ENCODE results near the gene ATF6. TPM values are rescaled to one million over a fixed set of nuclear protein-coding genes. Genes with fewer than 3 reads are reported as not detected.

ATF6 gene
- total and polyA plus RNA-seq, 4 experiments from 2014 or later: 14.3 to 22.7 (median 22.3) TPM

DNA sequence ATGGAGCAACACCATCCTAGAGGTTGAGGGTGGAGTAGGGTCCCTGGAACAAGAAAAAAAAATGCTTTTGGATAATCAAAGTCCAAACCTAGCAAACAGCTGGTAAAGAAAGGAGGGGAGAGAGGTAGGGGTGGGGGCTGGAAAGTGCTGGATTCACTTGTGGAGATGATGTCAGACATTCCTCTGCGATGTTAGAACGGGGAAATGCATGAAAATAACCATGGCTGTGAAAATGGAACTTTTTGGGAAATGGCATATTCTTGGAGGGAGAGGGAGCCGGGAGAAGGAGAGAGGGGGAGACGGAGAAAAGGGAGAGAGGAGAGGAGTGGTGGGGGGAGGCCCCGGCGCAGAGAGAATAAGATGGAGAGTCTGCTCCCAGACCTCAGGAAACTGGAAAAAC lies 203.9 kb downstream of the ATF6 start:
- POLR2A ChIA-PET (ENCODE audit: partially characterized antibody): no interaction called here

GRCh38 chr1:161970633-161971032 lies 204.5 kb downstream of the ATF6 start:
- POLR2A ChIA-PET (ENCODE audit: partially characterized antibody): no interaction called here
- DNase-seq: no peak
- H3K27me3 ChIP-seq (ENCODE audit: insufficient read depth, low read length): no peaks in the 10 kb centered on the region
- no peaks in the 10 kb centered on the region for H3K27me3 Mint-ChIP-seq
- H3K4me1 ChIP-seq (ENCODE audit: insufficient read depth, low read length): no peaks in the 10 kb centered on the region
- H3K27ac ChIP-seq (ENCODE audit: low read depth, low read length): no peak overlapping the region
- intact Hi-C loops (cut with micrococcal nuclease): no loop called here
- no peaks in the 10 kb centered on the region for H3K36me3 ChIP-seq (ENCODE audit: insufficient read depth, low read length)
- H3K9me3 ChIP-seq (ENCODE audit: control insufficient read depth in 1 of 2, low read length in 2 of 2): no peaks in the 10 kb centered on the region
- H3K9me3 Mint-ChIP-seq: no peaks in the 10 kb centered on the region
- H3K4me3 Mint-ChIP-seq: no peak overlapping the region
- H3K27ac Mint-ChIP-seq: peak overlapping the region in 1 of 7 donors; percentile 37
- H3K4me3 ChIP-seq (ENCODE audit: low read length in 2 of 2): no peak overlapping the region
- CTCF ChIA-PET (ENCODE audit: partially characterized antibody): no interaction called here
- peaks cover 0 to 6% (median 3%) of the 10 kb centered on the region in 4 donors for H3K4me1 Mint-ChIP-seq
- peaks cover 13 to 17% of the 10 kb centered on the region in 2 donors for H3K36me3 Mint-ChIP-seq

More for the DNA sequence above, 203.9 kb downstream of the ATF6 start:
- Histone ChIP-seq H3K9me3 (ENCODE audit: control insufficient read depth in 1 of 2, low read length in 2 of 2) (no peaks in the 10 kb centered on the region), H3K27me3 (ENCODE audit: insufficient read depth, low read length) (no peaks in the 10 kb centered on the region), H3K36me3 (ENCODE audit: insufficient read depth, low read length) (no peaks in the 10 kb centered on the region), H3K4me3 (ENCODE audit: low read length in 2 of 2) (no peak overlapping the region), H3K27ac (ENCODE audit: low read depth, low read length) (no peak overlapping the region), H3K4me1 (ENCODE audit: insufficient read depth, low read length) (no peaks in the 10 kb centered on the region)
- intact Hi-C loops (cut with micrococcal nuclease): no loop called here
- no peaks in the 10 kb centered on the region for H3K27me3 Mint-ChIP-seq
- H3K4me1 Mint-ChIP-seq: peaks cover 0 to 6% (median 3%) of the 10 kb centered on the region in 4 donors
- CTCF ChIA-PET (ENCODE audit: partially characterized antibody): no interaction called here
- no peak overlapping the region for H3K27ac Mint-ChIP-seq
- no peak for DNase-seq
- no peaks in the 10 kb centered on the region for H3K9me3 Mint-ChIP-seq
- H3K36me3 Mint-ChIP-seq: peaks cover 14 to 20% of the 10 kb centered on the region in 2 donors
- H3K4me3 Mint-ChIP-seq: no peak overlapping the region

DNA sequence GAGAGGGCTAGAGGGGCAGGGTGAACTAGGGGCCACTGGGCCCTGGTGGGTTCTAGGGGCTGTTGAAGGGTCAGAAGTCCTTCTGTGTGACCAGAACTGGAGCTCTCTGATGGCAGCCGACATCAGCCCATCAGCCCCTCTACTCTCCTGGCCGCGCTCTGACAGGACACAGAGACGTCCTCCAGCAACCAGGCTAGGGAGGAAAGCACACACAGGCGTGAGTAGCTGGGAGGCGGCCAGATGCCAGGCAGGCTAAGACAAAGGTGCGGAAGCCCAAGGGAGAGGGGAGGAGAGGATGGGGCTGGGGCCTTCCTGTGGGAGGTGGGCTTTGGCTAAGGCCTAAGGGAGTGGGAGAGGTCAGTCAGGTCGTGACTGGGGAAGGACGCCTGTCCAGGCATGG lies 206.7 kb downstream of the ATF6 start:
- DNase-seq: no peak
- POLR2A ChIA-PET (ENCODE audit: partially characterized antibody): interaction anchor here (0.9 kb wide), 1 partner anchor 15 kb away, joined by 3 read pairs; no protein-coding TSS in a partner anchor
- peak overlapping the region in 1 of 7 donors; percentile 61 for H3K27ac Mint-ChIP-seq
- peaks cover 0 to 2% of the 10 kb centered on the region in 2 donors for H3K36me3 Mint-ChIP-seq
- CTCF ChIA-PET (ENCODE audit: partially characterized antibody): no interaction called here
- Histone ChIP-seq H3K4me3 (ENCODE audit: low read length in 2 of 2) (no peak overlapping the region), H3K9me3 (ENCODE audit: control insufficient read depth in 1 of 2, low read length in 2 of 2) (no peaks in the 10 kb centered on the region), H3K36me3 (ENCODE audit: insufficient read depth, low read length) (no peaks in the 10 kb centered on the region), H3K4me1 (ENCODE audit: insufficient read depth, low read length) (no peaks in the 10 kb centered on the region), H3K27me3 (ENCODE audit: insufficient read depth, low read length) (no peaks in the 10 kb centered on the region), H3K27ac (ENCODE audit: low read depth, low read length) (no peak overlapping the region)
- no peaks in the 10 kb centered on the region for H3K27me3 Mint-ChIP-seq
- no peaks in the 10 kb centered on the region for H3K9me3 Mint-ChIP-seq
- intact Hi-C loops (cut with micrococcal nuclease): no loop called here
- peaks cover 0 to 6% (median 3%) of the 10 kb centered on the region in 4 donors for H3K4me1 Mint-ChIP-seq
- no peak overlapping the region for H3K4me3 Mint-ChIP-seq

DNA sequence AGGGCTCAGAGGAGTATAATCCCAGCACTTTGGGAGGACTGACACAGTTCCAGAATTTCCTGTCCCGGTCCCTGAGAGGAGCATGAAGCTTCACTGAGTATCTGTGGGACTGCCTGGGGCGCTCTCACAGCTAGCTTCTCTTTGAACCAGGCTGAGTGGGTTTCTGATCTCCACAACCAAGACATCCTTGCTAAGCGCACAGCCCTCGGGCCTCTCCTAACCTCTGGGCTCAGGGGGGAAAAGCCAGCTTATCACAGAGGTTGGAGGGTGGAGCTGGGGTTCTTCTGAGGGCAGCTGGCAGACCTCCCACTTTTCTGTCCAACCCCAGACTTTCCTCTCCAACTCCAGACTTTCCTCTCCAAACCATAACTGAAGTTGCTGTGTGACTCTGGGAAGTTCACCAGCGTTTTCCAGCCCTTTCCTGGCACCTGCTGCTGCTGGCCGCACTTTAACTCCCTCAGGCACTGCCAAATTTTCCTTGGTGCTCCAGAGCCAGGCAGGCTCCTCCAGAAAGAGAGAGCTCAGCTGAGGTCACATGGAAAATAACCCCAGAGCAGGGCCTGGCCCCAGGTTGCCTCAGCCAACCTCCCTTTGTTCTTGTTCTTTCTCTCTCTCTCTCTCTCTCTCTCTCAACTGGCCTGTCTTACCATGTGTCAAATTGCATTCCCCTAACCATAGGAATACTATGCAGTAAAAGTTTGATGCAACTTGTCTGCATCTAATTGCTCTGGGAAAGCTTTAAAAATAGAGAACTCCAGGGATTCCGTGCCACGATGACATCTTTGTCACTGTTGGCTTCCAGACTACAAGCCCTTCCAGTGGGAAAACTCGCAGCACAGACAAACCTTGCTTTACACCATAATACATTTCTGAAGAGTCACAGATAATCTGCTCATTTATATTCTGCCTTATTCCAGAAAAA lies 208.1 kb downstream of the ATF6 start:
- Mint-ChIP-seq H3K9me3 (no peaks in the 10 kb centered on the region), H3K36me3 (no peaks in the 10 kb centered on the region), H3K27ac (peak overlapping the region in 1 of 7 donors; percentile 0), H3K27me3 (no peaks in the 10 kb centered on the region), H3K4me3 (peak overlapping the region in 1 of 8 donors; percentile 21), H3K4me1 (peaks cover 0 to 6% (median 3%) of the 10 kb centered on the region in 4 donors)
- intact Hi-C loops (cut with micrococcal nuclease): no loop called here
- Histone ChIP-seq H3K9me3 (ENCODE audit: control insufficient read depth in 1 of 2, low read length in 2 of 2) (no peaks in the 10 kb centered on the region), H3K4me1 (ENCODE audit: insufficient read depth, low read length) (no peaks in the 10 kb centered on the region), H3K27ac (ENCODE audit: low read depth, low read length) (no peak overlapping the region), H3K36me3 (ENCODE audit: insufficient read depth, low read length) (no peaks in the 10 kb centered on the region), H3K27me3 (ENCODE audit: insufficient read depth, low read length) (no peaks in the 10 kb centered on the region), H3K4me3 (ENCODE audit: low read length in 2 of 2) (no peak overlapping the region)
- no peak for DNase-seq
- ChIA-PET CTCF (ENCODE audit: partially characterized antibody) (no interaction called here), POLR2A (ENCODE audit: partially characterized antibody) (no interaction called here)

DNA sequence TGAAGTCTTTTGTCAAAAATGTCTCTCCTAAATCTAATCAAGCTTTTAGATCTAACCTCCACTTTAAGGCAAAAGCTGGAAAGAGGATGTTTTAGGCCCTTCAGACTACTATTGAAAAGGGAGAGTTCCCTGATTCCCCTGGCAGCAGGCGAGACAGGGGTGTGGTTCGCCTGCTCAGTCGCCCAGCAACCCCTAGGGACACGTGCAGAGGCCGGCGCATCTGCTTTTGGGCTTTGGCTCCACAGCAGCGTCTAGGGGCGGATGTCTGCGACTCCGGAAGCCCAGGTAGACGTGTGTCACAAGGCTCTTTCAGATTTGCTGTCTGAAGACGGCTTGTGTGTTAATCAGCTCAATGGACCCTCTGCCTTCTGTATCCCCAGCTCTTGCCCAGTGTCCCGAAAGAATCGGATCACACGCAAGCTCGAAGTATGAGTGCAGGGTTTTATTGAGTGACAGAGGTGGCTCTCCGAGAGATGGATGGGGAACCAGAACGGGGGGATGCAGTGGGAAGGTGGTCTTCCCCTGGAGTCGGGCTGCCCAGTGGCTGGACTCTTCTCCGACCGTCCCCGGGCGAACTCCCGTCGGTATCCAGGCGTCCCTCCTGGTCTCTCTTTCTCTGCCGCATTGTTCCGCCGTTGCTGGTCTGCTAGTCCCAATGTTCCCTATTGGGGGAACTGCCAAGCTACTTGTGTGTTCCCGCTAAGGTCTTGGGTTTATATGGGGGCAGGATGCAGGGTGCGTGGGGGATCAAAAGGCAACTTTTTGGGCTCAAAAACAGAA lies 212.1 kb downstream of the ATF6 start:
- H3K4me1 ChIP-seq (ENCODE audit: insufficient read depth, low read length): no peaks in the 10 kb centered on the region
- no peaks in the 10 kb centered on the region for H3K27me3 Mint-ChIP-seq
- POLR2A ChIA-PET (ENCODE audit: partially characterized antibody): no interaction called here
- no peaks in the 10 kb centered on the region for H3K36me3 ChIP-seq (ENCODE audit: insufficient read depth, low read length)
- H3K4me3 ChIP-seq (ENCODE audit: low read length in 2 of 2): no peak overlapping the region
- H3K27me3 ChIP-seq (ENCODE audit: insufficient read depth, low read length): no peaks in the 10 kb centered on the region
- H3K4me3 Mint-ChIP-seq: no peak overlapping the region
- CTCF ChIA-PET (ENCODE audit: partially characterized antibody): no interaction called here
- no peak for DNase-seq
- H3K4me1 Mint-ChIP-seq: no peaks in the 10 kb centered on the region
- no peak overlapping the region for H3K27ac ChIP-seq (ENCODE audit: low read depth, low read length)
- no peaks in the 10 kb centered on the region for H3K9me3 ChIP-seq (ENCODE audit: control insufficient read depth in 1 of 2, low read length in 2 of 2)
- H3K27ac Mint-ChIP-seq: no peak overlapping the region
- H3K36me3 Mint-ChIP-seq: no peaks in the 10 kb centered on the region
- H3K9me3 Mint-ChIP-seq: peaks cover 0 to 2% (median 0%) of the 10 kb centered on the region in 8 donors
- intact Hi-C loops (cut with micrococcal nuclease): no loop called here

DNA sequence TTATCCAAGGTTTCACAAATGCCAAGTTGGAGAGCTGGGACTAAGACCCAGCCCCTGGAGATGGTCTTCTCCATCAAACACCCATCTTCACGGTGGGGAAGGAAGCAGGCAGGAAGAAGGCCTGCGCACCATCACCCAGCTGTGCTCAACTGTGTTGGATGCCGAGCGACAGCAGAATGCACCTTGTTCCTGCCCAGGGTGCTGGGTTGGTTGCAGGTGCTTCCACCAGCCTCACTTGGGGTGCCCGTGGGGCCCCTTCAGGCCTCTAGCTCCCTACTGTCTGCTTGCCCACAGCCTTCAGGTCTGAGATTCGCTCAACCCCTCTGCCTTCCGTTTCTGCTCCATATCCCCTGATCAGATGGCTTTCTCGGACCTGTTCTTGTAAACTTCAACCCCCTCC lies 215.0 kb downstream of the ATF6 start:
- no peaks in the 10 kb centered on the region for H3K36me3 Mint-ChIP-seq
- H3K27me3 Mint-ChIP-seq: no peaks in the 10 kb centered on the region
- no peaks in the 10 kb centered on the region for H3K9me3 ChIP-seq (ENCODE audit: control insufficient read depth in 1 of 2, low read length in 2 of 2)
- no peaks in the 10 kb centered on the region for H3K4me1 Mint-ChIP-seq
- H3K36me3 ChIP-seq (ENCODE audit: insufficient read depth, low read length): no peaks in the 10 kb centered on the region
- no peaks in the 10 kb centered on the region for H3K27me3 ChIP-seq (ENCODE audit: insufficient read depth, low read length)
- no peak overlapping the region for H3K4me3 Mint-ChIP-seq
- H3K4me3 ChIP-seq (ENCODE audit: low read length in 2 of 2): no peak overlapping the region
- no peak overlapping the region for H3K27ac Mint-ChIP-seq
- ChIA-PET POLR2A (ENCODE audit: partially characterized antibody) (no interaction called here), CTCF (ENCODE audit: partially characterized antibody) (no interaction called here)
- no peak overlapping the region for H3K27ac ChIP-seq (ENCODE audit: low read depth, low read length)
- intact Hi-C loops (cut with micrococcal nuclease): no loop called here
- H3K4me1 ChIP-seq (ENCODE audit: insufficient read depth, low read length): no peaks in the 10 kb centered on the region
- H3K9me3 Mint-ChIP-seq: peaks cover 0 to 2% (median 0%) of the 10 kb centered on the region in 8 donors
- DNase-seq: no peak

GRCh38 chr1:161981735-161982506 lies 215.8 kb downstream of the ATF6 start:
- H3K36me3 ChIP-seq (ENCODE audit: insufficient read depth, low read length): no peaks in the 10 kb centered on the region
- H3K9me3 Mint-ChIP-seq: peaks cover 0 to 2% (median 0%) of the 10 kb centered on the region in 8 donors
- intact Hi-C loops (cut with micrococcal nuclease): no loop called here
- CTCF ChIA-PET (ENCODE audit: partially characterized antibody): interaction anchor here (1.2 kb wide), 1 partner anchor 55 kb away, joined by 4 read pairs; no protein-coding TSS in a partner anchor
- H3K4me3 ChIP-seq (ENCODE audit: low read length in 2 of 2): no peak overlapping the region
- no peak overlapping the region for H3K27ac ChIP-seq (ENCODE audit: low read depth, low read length)
- no peak overlapping the region for H3K4me3 Mint-ChIP-seq
- POLR2A ChIA-PET (ENCODE audit: partially characterized antibody): no interaction called here
- no peaks in the 10 kb centered on the region for H3K4me1 Mint-ChIP-seq
- no peaks in the 10 kb centered on the region for H3K27me3 Mint-ChIP-seq
- no peak for DNase-seq
- H3K36me3 Mint-ChIP-seq: no peaks in the 10 kb centered on the region
- no peaks in the 10 kb centered on the region for H3K27me3 ChIP-seq (ENCODE audit: insufficient read depth, low read length)
- H3K27ac Mint-ChIP-seq: no peak overlapping the region
- no peaks in the 10 kb centered on the region for H3K4me1 ChIP-seq (ENCODE audit: insufficient read depth, low read length)
- no peaks in the 10 kb centered on the region for H3K9me3 ChIP-seq (ENCODE audit: control insufficient read depth in 1 of 2, low read length in 2 of 2)

All from CD4-positive, alpha-beta memory T cell (primary cell).